Measurements from ENCODE around the gene COASY. TPM values are rescaled to one million over a fixed set of nuclear protein-coding genes. Genes with fewer than 3 reads are reported as not detected.
A peak's percentile ranks its signal among the peaks of the same experiment; 100 is the strongest.

COASY gene
- total RNA-seq, 2 experiments from 2014 or later: 59.5 to 60.9 TPM

DNA sequence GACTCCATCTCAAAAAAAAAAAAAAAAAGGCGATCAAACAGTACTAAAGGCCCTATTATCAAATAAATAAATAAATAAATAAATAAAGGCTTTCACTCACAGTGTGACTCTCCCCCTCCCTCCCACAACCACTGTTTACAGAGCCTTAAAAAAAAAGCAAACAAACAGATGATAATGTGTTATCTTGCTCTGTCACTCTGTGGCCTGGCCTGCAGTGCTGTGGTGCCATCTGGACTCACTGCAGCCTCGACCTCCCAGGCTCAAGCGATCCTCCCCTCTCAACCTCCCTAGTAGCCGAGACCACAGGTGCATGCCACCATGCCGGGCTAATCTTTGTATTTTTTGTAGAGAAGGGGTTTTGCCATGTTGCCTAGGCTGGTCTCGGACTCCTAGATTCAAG is 34.0 kb upstream of the COASY start:
- Mint-ChIP-seq H3K4me1 (ENCODE audit: low read depth) (peaks cover 40% of the 10 kb centered on the region), H3K4me3 (no peak overlapping the region), H3K36me3 (ENCODE audit: low read depth) (no peaks in the 10 kb centered on the region), H3K27ac (no peak overlapping the region), H3K9me3 (no peaks in the 10 kb centered on the region), H3K27me3 (no peaks in the 10 kb centered on the region)
- ChIA-PET CTCF (interaction anchor here (0.6 to 4.9 kb wide), 41 partner anchors 8 to 562 kb away, joined by 3 to 37 read pairs (median 5); partner anchors contain the start of genes CAVIN1, CNP and NAGLU), POLR2A (interaction anchor here (0.6 kb wide), 3 partner anchors 33 to 241 kb away, joined by 3 to 5 read pairs (median 3); partner anchors contain the start of gene COASY)
- DNase-seq (no peak), ATAC-seq (no peak)
- TF ChIP-seq, protein P1, sequence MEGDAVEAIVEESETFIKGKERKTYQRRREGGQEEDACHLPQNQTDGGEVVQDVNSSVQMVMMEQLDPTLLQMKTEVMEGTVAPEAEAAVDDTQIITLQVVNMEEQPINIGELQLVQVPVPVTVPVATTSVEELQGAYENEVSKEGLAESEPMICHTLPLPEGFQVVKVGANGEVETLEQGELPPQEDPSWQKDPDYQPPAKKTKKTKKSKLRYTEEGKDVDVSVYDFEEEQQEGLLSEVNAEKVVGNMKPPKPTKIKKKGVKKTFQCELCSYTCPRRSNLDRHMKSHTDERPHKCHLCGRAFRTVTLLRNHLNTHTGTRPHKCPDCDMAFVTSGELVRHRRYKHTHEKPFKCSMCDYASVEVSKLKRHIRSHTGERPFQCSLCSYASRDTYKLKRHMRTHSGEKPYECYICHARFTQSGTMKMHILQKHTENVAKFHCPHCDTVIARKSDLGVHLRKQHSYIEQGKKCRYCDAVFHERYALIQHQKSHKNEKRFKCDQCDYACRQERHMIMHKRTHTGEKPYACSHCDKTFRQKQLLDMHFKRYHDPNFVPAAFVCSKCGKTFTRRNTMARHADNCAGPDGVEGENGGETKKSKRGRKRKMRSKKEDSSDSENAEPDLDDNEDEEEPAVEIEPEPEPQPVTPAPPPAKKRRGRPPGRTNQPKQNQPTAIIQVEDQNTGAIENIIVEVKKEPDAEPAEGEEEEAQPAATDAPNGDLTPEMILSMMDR (IDR thresholded peaks at IDR 0.05): no peak
- intact Hi-C loops (cut with micrococcal nuclease): loop anchor here (5.0 kb wide), 1 partner anchor 206 kb away; no protein-coding TSS in a partner anchor

DNA sequence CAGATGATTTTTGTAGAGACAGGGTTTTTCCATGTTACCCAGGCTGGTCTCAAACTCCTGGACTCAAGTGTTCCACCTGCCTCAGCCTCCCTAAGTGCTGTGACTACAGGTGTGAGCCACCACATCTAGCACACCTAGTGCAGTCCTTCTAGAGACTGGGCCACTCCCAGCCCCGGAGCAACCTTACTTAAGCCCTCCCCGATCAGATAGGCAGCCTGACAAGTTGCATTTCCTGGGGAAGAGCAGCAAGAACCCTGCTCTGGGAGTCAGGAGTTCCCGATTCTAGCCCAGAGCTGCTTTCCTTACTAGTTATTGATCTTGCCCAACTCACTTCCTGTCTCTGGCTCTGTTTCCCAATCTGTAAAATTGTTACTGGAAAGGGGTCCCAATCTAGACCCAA is 32.9 kb upstream of the COASY start:
- POLR2A ChIA-PET: no interaction called here
- TF ChIP-seq, protein P1 (IDR thresholded peaks at IDR 0.05): no peak
- no peaks in the 10 kb centered on the region for H3K36me3 Mint-ChIP-seq (ENCODE audit: low read depth)
- no peak overlapping the region for H3K4me3 Mint-ChIP-seq
- CTCF ChIA-PET: interaction anchor here (1.2 to 4.9 kb wide), 3 partner anchors 9 to 107 kb away, joined by 3 to 37 read pairs (median 13); partner anchors contain the start of gene CAVIN1
- H3K9me3 Mint-ChIP-seq: no peaks in the 10 kb centered on the region
- peaks cover 42% of the 10 kb centered on the region for H3K4me1 Mint-ChIP-seq (ENCODE audit: low read depth)
- H3K27me3 Mint-ChIP-seq: no peaks in the 10 kb centered on the region
- intact Hi-C loops (cut with micrococcal nuclease): loop anchor here (5.0 kb wide), 1 partner anchor 207 kb away; no protein-coding TSS in a partner anchor
- peak overlapping the region; percentile 20 for H3K27ac Mint-ChIP-seq
- DNase-seq (no peak), ATAC-seq (no peak)

DNA sequence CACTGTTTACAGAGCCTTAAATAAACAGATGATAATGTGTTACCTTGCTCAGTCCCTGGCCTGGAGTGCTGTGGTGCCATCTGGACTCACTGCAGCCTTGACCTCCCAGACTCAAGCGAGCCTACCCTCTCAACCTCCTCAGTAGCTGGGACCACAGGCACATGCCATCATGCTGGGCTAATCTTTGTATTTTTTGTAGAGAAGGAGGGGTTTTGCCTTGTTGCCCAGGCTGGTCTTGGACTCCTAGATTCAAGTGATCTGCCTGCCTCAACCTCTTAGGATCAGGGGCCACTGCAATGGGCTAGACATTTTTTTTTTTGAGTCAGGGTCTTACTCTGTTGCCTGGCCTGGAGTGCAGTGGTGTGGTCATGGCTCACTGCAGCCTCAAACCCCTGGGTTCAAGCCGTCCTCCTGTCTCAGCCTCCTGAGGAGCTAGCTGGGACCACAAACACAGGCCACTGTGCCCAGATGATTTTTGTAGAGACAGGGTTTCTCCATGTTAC is 30.9 kb upstream of the COASY start:
- DNase-seq (no peak), ATAC-seq (no peak)
- TF ChIP-seq, protein P1 (IDR thresholded peaks at IDR 0.05): no peak
- Mint-ChIP-seq H3K4me3 (no peak overlapping the region), H3K27me3 (no peaks in the 10 kb centered on the region), H3K9me3 (no peaks in the 10 kb centered on the region), H3K36me3 (ENCODE audit: low read depth) (no peaks in the 10 kb centered on the region), H3K27ac (peak overlapping the region; percentile 27), H3K4me1 (ENCODE audit: low read depth) (peaks cover 41% of the 10 kb centered on the region)
- POLR2A ChIA-PET: interaction anchor here (0.6 to 1.6 kb wide), 3 partner anchors 10 to 490 kb away, joined by 3 to 6 read pairs (median 3); no protein-coding TSS in a partner anchor
- CTCF ChIA-PET: interaction anchor here (0.8 to 2.7 kb wide), 10 partner anchors 10 to 309 kb away, joined by 3 to 13 read pairs (median 6); no protein-coding TSS in a partner anchor
- intact Hi-C loops (cut with micrococcal nuclease): no loop called here

GRCh38 chr17:42531455-42532354 is 30.2 kb upstream of the COASY start:
- H3K27me3 Mint-ChIP-seq: no peaks in the 10 kb centered on the region
- H3K36me3 Mint-ChIP-seq (ENCODE audit: low read depth): no peaks in the 10 kb centered on the region
- no peaks in the 10 kb centered on the region for H3K9me3 Mint-ChIP-seq
- peak overlapping the region; percentile 65 for H3K4me3 Mint-ChIP-seq
- H3K27ac Mint-ChIP-seq: peak overlapping the region; percentile 27
- ATAC-seq: peak; percentile 25
- ChIA-PET POLR2A (interaction anchor here (0.8 to 1.6 kb wide), 3 partner anchors 9 to 17 kb away, joined by 3 to 6 read pairs (median 3); no protein-coding TSS in a partner anchor), CTCF (interaction anchor here (1.1 to 2.7 kb wide), 5 partner anchors 9 to 72 kb away, joined by 3 to 13 read pairs (median 5); no protein-coding TSS in a partner anchor)
- TF ChIP-seq, protein P1 (IDR thresholded peaks at IDR 0.05): peak; percentile 27
- H3K4me1 Mint-ChIP-seq (ENCODE audit: low read depth): peaks cover 42% of the 10 kb centered on the region
- peak; percentile 64 for DNase-seq
- intact Hi-C loops (cut with micrococcal nuclease): no loop called here
